Epithelial cell of proximal tubule (primary cell): ENCODE results near the gene TMEM256. TPM values are rescaled to one million over a fixed set of nuclear protein-coding genes. Genes with fewer than 3 reads are reported as not detected.

Source experiments
- DNase-seq: peaks from one replicate; pipeline ENCODE4 v3.0.0-alpha.2; 2011; ENCODE audit warnings: low read depth
- H3K4me3 ChIP-seq: 2 replicates; pipeline ENCODE4 v1.5.1; 2011; ENCODE audit warnings: low read depth, mild to moderate bottlenecking, low read length
- CTCF ChIP-seq: conservative IDR thresholded peaks from 2 replicates; pipeline ENCODE4 v1.5.1; 2012; ENCODE audit warnings: low read depth, mild to moderate bottlenecking, low read length
- total RNA-seq: library from RNA; depleted of rRNA; stranded (reverse); fragments of >200 nt; gene quantifications from 2 replicates; pipeline ENCODE4 v1.2.3, GENCODE V29; 2015

TMEM256 gene
- total RNA-seq, 1 donor from 2014 or later = 134 TPM

GRCh38 chr17:7392696-7393612 lies 10.9 kb downstream of the TMEM256 start:
- no peak for TF ChIP-seq CTCF
- no peak for DNase-seq
- H3K4me3 ChIP-seq = peak overlapping the region; percentile 96

GRCh38 chr17:7391307-7391706 lies 12.6 kb downstream of the TMEM256 start:
- TF ChIP-seq CTCF = no peak
- DNase-seq = no peak
- no peak overlapping the region for H3K4me3 ChIP-seq

- DNase-seq = no peak
- TF ChIP-seq CTCF = no peak
- no peak overlapping the region for H3K4me3 ChIP-seq
These were observed 13.7 kb downstream of the TMEM256 start for GRCh38 chr17:7389924-7390910.

- no peak for TF ChIP-seq CTCF
- H3K4me3 ChIP-seq = no peak overlapping the region
- no peak for DNase-seq
These were observed 15.0 kb downstream of the TMEM256 start for GRCh38 chr17:7388856-7389255.

- H3K4me3 ChIP-seq = no peak overlapping the region
- DNase-seq = no peak
- TF ChIP-seq CTCF = no peak
These were observed 19.3 kb downstream of the TMEM256 start for GRCh38 chr17:7384489-7385081.

GRCh38 chr17:7383742-7384488 lies 20.0 kb downstream of the TMEM256 start:
- DNase-seq = no peak
- no peak for TF ChIP-seq CTCF
- no peak overlapping the region for H3K4me3 ChIP-seq
